NCI-H1105 treated with DMSO at 0.1 percent for 48 hours (cell line): Measurements from ENCODE around the gene POLR2I.
"Not testable (repeated sequence)": the region's sequence is repeated elsewhere in the genome, so short reads cannot be mapped to it uniquely, and the experiment has no call there.

Experiments used
- DNase-seq: peaks from one replicate; lab custom pipeline; 2025; lab: John Stamatoyannopoulos, UW

The POLR2I gene

GRCh38 chr19:36131221-36131620 is 16.5 kb upstream of the POLR2I start:
- DNase-seq = not testable (repeated sequence)

GRCh38 chr19:36128392-36128736 is 13.7 kb upstream of the POLR2I start:
- no peak for DNase-seq

- no peak for DNase-seq
These were observed 10.9 kb upstream of the POLR2I start for GRCh38 chr19:36125557-36125956.

- DNase-seq = no peak
These were observed 6.9 kb upstream of the POLR2I start for GRCh38 chr19:36121486-36122124.

GRCh38 chr19:36120984-36121358 is 6.3 kb upstream of the POLR2I start:
- DNase-seq = no peak

- no peak for DNase-seq
These were observed 5.7 kb upstream of the POLR2I start for GRCh38 chr19:36120092-36120983.

GRCh38 chr19:36116344-36116637 is 1.6 kb upstream of the POLR2I start:
- no peak for DNase-seq

GRCh38 chr19:36115453-36116343 is 1.0 kb upstream of the POLR2I start, which contains the start of gene TBCB:
Gene TBCB, plus strand, starts transcription at chr19:36115468. Its CDS starts 93 bp downstream, at chr19:36115561.
- DNase-seq = no peak

- peak; percentile 50 for DNase-seq
These were observed 568 bp downstream of the POLR2I start for GRCh38 chr19:36113894-36114720.

- no peak for DNase-seq
These were observed 1.2 kb downstream of the POLR2I start for GRCh38 chr19:36113425-36113824.

- no peak for DNase-seq
These were observed 2.0 kb downstream of the POLR2I start for GRCh38 chr19:36112678-36113077.

GRCh38 chr19:36111200-36111539 is 3.5 kb downstream of the POLR2I start:
- no peak for DNase-seq

GRCh38 chr19:36110487-36111199 is 4.0 kb downstream of the POLR2I start, which contains the start of gene OVOL3:
Gene OVOL3, plus strand, starts transcription at chr19:36111143. Its CDS starts 60 bp downstream, at chr19:36111203.
- no peak for DNase-seq

GRCh38 chr19:36108684-36109083 is 6.0 kb downstream of the POLR2I start:
- DNase-seq = no peak

- DNase-seq = no peak
These were observed 7.7 kb downstream of the POLR2I start for GRCh38 chr19:36106991-36107390.

GRCh38 chr19:36106441-36106840 is 8.2 kb downstream of the POLR2I start:
- DNase-seq = no peak

GRCh38 chr19:36103842-36104552 is 10.7 kb downstream of the POLR2I start:
- no peak for DNase-seq

GRCh38 chr19:36103040-36103626 is 11.5 kb downstream of the POLR2I start:
- DNase-seq = no peak

GRCh38 chr19:36101550-36102327 is 12.9 kb downstream of the POLR2I start:
- DNase-seq = no peak
